Measurements from ENCODE around the gene RAB7A. TPM values are rescaled to one million over a fixed set of nuclear protein-coding genes. Genes with fewer than 3 reads are reported as not detected.

RAB7A gene
- total RNA-seq, 4 donors from 2014 or later = 89.2 to 128 (median 114) TPM

DNA sequence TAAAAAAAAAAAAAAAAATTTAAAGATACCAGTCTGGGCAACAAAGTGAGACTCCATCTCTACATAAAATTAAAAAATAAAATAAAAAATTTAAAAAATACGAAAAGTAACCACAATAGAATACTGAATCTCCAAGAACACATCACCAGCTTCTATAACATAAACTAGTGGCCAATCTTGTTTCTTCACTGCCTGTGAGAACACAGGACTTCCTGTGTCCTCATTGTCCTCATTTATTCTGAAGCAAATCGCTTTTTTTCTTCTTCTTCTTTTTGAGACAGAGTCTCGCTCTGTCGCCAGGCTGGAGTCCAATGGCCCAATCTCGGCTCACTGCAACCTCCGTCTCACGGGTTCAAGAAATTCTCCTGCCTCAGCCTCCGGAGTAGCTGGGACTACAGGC is 28.6 kb upstream of the RAB7A start:
- DNase-seq (ENCODE audit: low spot score in 2 of 2) = no peak
- 86 to 89% methylated on average over 8 of the region's 8 CpGs for WGBS, 2 donors

GRCh38 chr3:128698211-128699047 is 27.6 kb upstream of the RAB7A start:
- Histone ChIP-seq H3K27me3 (no peaks in the 10 kb centered on the region), H3K27ac (peak overlapping the region; percentile 60 to 87 (median 67)), H3K4me3 (peak overlapping the region; percentile 43 to 72 (median 50)), H3K9me3 (no peaks in the 10 kb centered on the region), H3K36me3 (no peaks in the 10 kb centered on the region), H3K4me1 (peaks cover 0 to 3% (median 0%) of the 10 kb centered on the region in 4 donors)
- no peak for DNase-seq (ENCODE audit: low spot score in 2 of 2)
- TF ChIP-seq EP300 (IDR thresholded peaks at IDR 0.05) (no peak), POLR2A (IDR thresholded peaks at IDR 0.05) (peak in 1 of 2 donors; percentile 11)
- 2 to 4% methylated on average over 28 to 29 of the region's 53 CpGs for WGBS, 2 donors

More for the DNA sequence above, 28.6 kb upstream of the RAB7A start:
- H3K4me1 ChIP-seq = peaks cover 0 to 3% (median 0%) of the 10 kb centered on the region in 4 donors
- H3K36me3 ChIP-seq = no peaks in the 10 kb centered on the region
- H3K27ac ChIP-seq = no peak overlapping the region
- H3K9me3 ChIP-seq = no peaks in the 10 kb centered on the region
- H3K27me3 ChIP-seq = peaks cover 0 to 1% of the 10 kb centered on the region in 2 donors
- TF ChIP-seq CTCF (IDR thresholded peaks at IDR 0.05) (no peak), POLR2A (IDR thresholded peaks at IDR 0.05) (no peak), EP300 (IDR thresholded peaks at IDR 0.05) (no peak)
- H3K4me3 ChIP-seq = no peak overlapping the region

- H3K36me3 ChIP-seq = no peaks in the 10 kb centered on the region
- no peaks in the 10 kb centered on the region for H3K27me3 ChIP-seq
- TF ChIP-seq EP300 (IDR thresholded peaks at IDR 0.05) = no peak
- TF ChIP-seq POLR2A (IDR thresholded peaks at IDR 0.05) = no peak
- TF ChIP-seq CTCF (IDR thresholded peaks at IDR 0.05) = no peak
- no peak for DNase-seq (ENCODE audit: low spot score in 2 of 2)
- H3K27ac ChIP-seq = no peak overlapping the region
- 53 to 62% methylated on average over 11 of the region's 11 CpGs for WGBS, 2 donors
- peaks cover 0 to 3% (median 0%) of the 10 kb centered on the region in 4 donors for H3K4me1 ChIP-seq
- no peaks in the 10 kb centered on the region for H3K9me3 ChIP-seq
- H3K4me3 ChIP-seq = no peak overlapping the region
These were observed 24.4 kb upstream of the RAB7A start for GRCh38 chr3:128701342-128702212.

GRCh38 chr3:128702391-128702790 is 23.6 kb upstream of the RAB7A start:
- Histone ChIP-seq H3K4me3 (no peak overlapping the region), H3K27me3 (no peaks in the 10 kb centered on the region), H3K27ac (no peak overlapping the region), H3K9me3 (no peaks in the 10 kb centered on the region), H3K4me1 (peaks cover 0 to 3% (median 0%) of the 10 kb centered on the region in 4 donors), H3K36me3 (no peaks in the 10 kb centered on the region)
- 78 to 83% methylated on average over 3 of the region's 3 CpGs for WGBS, 2 donors
- no peak for DNase-seq (ENCODE audit: low spot score in 2 of 2)
- TF ChIP-seq EP300 (IDR thresholded peaks at IDR 0.05) = no peak
- no peak for TF ChIP-seq POLR2A (IDR thresholded peaks at IDR 0.05)
- TF ChIP-seq CTCF (IDR thresholded peaks at IDR 0.05) = no peak

DNA sequence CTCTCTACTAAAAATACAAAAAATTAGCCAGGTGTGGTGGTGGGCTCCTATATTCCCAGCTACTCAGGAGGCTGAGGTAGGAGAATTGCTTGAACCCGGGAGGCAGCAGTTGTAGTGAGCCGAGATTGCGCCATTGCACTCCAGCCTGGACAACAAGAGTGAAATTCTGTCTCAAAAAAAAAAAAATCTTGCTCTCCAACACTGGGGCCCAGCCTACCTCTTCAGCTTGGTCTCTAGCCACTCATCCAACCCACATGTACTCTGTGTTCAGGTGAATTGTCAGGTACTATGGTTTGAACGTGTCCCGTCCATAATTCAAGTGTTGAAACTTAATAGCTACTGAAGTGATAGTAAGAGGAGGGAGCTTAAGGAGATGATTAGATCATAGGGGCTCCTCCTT is 22.4 kb upstream of the RAB7A start:
- 93 to 95% methylated on average over 5 of the region's 5 CpGs for WGBS, 2 donors
- no peak overlapping the region for H3K4me3 ChIP-seq
- no peaks in the 10 kb centered on the region for H3K27me3 ChIP-seq
- H3K9me3 ChIP-seq = no peaks in the 10 kb centered on the region
- H3K36me3 ChIP-seq = no peaks in the 10 kb centered on the region
- DNase-seq (ENCODE audit: low spot score in 2 of 2) = no peak
- no peaks in the 10 kb centered on the region for H3K4me1 ChIP-seq
- H3K27ac ChIP-seq = no peak overlapping the region
- TF ChIP-seq CTCF (IDR thresholded peaks at IDR 0.05) (no peak), POLR2A (IDR thresholded peaks at IDR 0.05) (no peak)
